Stimulated activated effector memory CD8-positive, alpha-beta T cell treated with anti-CD3 and anti-CD28 coated beads, Interleukin-12 subunit alpha, Interleukin-12 subunit beta, amount 100 ng/mL, for 72 hours (primary cell): ENCODE data around the gene DENND2A.
"Not testable (repeated sequence)": the region's sequence is repeated elsewhere in the genome, so short reads cannot be mapped to it uniquely, and the experiment has no call there.

ENCODE experiments used
- ATAC-seq: fragments of 150-1000 bp; cut with Tn5 transposase; 2 replicates; pipeline ENCODE4 v1.10.0; 2021
- DNase-seq, 2 donors: peaks; one replicate each; pipeline ENCODE4 v3.0.0; 2021 to 2022; ENCODE audit warnings: low spot score in 2 of 2
- H3K27ac Mint-ChIP-seq: one replicate; pipeline ENCODE4 v1.8.0; 2022; ENCODE audit warnings: mild to moderate bottlenecking, mixed read lengths
- H3K36me3 Mint-ChIP-seq: one replicate; pipeline ENCODE4 v1.8.0; 2022; ENCODE audit warnings: mild to moderate bottlenecking, mixed read lengths
- H3K4me1 Mint-ChIP-seq: one replicate; pipeline ENCODE4 v1.8.0; 2022; ENCODE audit warnings: mixed read lengths
- H3K4me3 Mint-ChIP-seq: one replicate; pipeline ENCODE4 v1.8.0; 2022; ENCODE audit warnings: mild to moderate bottlenecking, mixed read lengths
- H3K9me3 Mint-ChIP-seq: one replicate; pipeline ENCODE4 v1.8.0; 2022; ENCODE audit warnings: mixed read lengths

Gene DENND2A

GRCh38 chr7:140517546-140518369 is 122.9 kb downstream of the DENND2A start:
- peak; percentile 56 to 75 for DNase-seq
- Mint-ChIP-seq H3K36me3 (no peaks in the 10 kb centered on the region), H3K4me3 (no peak overlapping the region), H3K27ac (no peak overlapping the region), H3K4me1 (peaks cover 8% of the 10 kb centered on the region), H3K9me3 (no peaks in the 10 kb centered on the region)
- peak; percentile 78 for ATAC-seq

GRCh38 chr7:140512317-140513000 is 128.2 kb downstream of the DENND2A start:
- H3K4me1 Mint-ChIP-seq, result no peaks in the 10 kb centered on the region
- H3K36me3 Mint-ChIP-seq, result no peaks in the 10 kb centered on the region
- no peak overlapping the region for H3K27ac Mint-ChIP-seq
- DNase-seq (no peak), ATAC-seq (no peak)
- H3K4me3 Mint-ChIP-seq, result no peak overlapping the region
- no peaks in the 10 kb centered on the region for H3K9me3 Mint-ChIP-seq

- Mint-ChIP-seq H3K4me3 (no peak overlapping the region), H3K4me1 (no peaks in the 10 kb centered on the region), H3K36me3 (no peaks in the 10 kb centered on the region), H3K9me3 (no peaks in the 10 kb centered on the region), H3K27ac (no peak overlapping the region)
- DNase-seq, result no peak
- no peak for ATAC-seq
Measured at GRCh38 chr7:140509789-140510188, 130.8 kb downstream of the DENND2A start.

- H3K36me3 Mint-ChIP-seq, H3K9me3 Mint-ChIP-seq, H3K4me1 Mint-ChIP-seq, H3K4me3 Mint-ChIP-seq, DNase-seq, H3K27ac Mint-ChIP-seq, ATAC-seq: not testable (repeated sequence)
Measured at GRCh38 chr7:140507556-140507955, 133.1 kb downstream of the DENND2A start.

- H3K36me3 Mint-ChIP-seq, result no peaks in the 10 kb centered on the region
- no peak for DNase-seq
- no peaks in the 10 kb centered on the region for H3K9me3 Mint-ChIP-seq
- H3K4me1 Mint-ChIP-seq, result no peaks in the 10 kb centered on the region
- ATAC-seq, result peak; percentile 26
- no peak overlapping the region for H3K4me3 Mint-ChIP-seq
- H3K27ac Mint-ChIP-seq, result no peak overlapping the region
Measured at GRCh38 chr7:140506788-140507464, 133.7 kb downstream of the DENND2A start.

- no peak for DNase-seq
- Mint-ChIP-seq H3K4me1 (no peaks in the 10 kb centered on the region), H3K27ac (no peak overlapping the region), H3K9me3 (no peaks in the 10 kb centered on the region), H3K4me3 (no peak overlapping the region), H3K36me3 (no peaks in the 10 kb centered on the region)
- ATAC-seq, result no peak
Measured at GRCh38 chr7:140501966-140502365, 138.6 kb downstream of the DENND2A start.

GRCh38 chr7:140497807-140498206 is 142.8 kb downstream of the DENND2A start:
- H3K4me3 Mint-ChIP-seq, result not testable (repeated sequence)

GRCh38 chr7:140497241-140497769 is 143.3 kb downstream of the DENND2A start:
- Mint-ChIP-seq H3K27ac (no peak overlapping the region), H3K4me1 (no peaks in the 10 kb centered on the region), H3K4me3 (no peak overlapping the region), H3K9me3 (no peaks in the 10 kb centered on the region), H3K36me3 (no peaks in the 10 kb centered on the region)
- DNase-seq (no peak), ATAC-seq (no peak)

More at GRCh38 chr7:140497807-140498206, 142.8 kb downstream of the DENND2A start:
- not testable (repeated sequence) for H3K9me3 Mint-ChIP-seq, ATAC-seq, H3K4me1 Mint-ChIP-seq, DNase-seq, H3K27ac Mint-ChIP-seq, H3K36me3 Mint-ChIP-seq

- ATAC-seq (no peak), DNase-seq (no peak)
- no peaks in the 10 kb centered on the region for H3K4me1 Mint-ChIP-seq
Measured at GRCh38 chr7:140495514-140496097, 145.0 kb downstream of the DENND2A start.

GRCh38 chr7:140494867-140495266 is 145.7 kb downstream of the DENND2A start:
- ATAC-seq, result no peak
- Mint-ChIP-seq H3K27ac (no peak overlapping the region), H3K9me3 (no peaks in the 10 kb centered on the region), H3K36me3 (no peaks in the 10 kb centered on the region), H3K4me1 (no peaks in the 10 kb centered on the region), H3K4me3 (no peak overlapping the region)
- no peak for DNase-seq

More at GRCh38 chr7:140495514-140496097, 145.0 kb downstream of the DENND2A start:
- Mint-ChIP-seq H3K36me3 (no peaks in the 10 kb centered on the region), H3K27ac (no peak overlapping the region), H3K4me3 (no peak overlapping the region), H3K9me3 (no peaks in the 10 kb centered on the region)

GRCh38 chr7:140489026-140489359 is 151.6 kb downstream of the DENND2A start:
- ATAC-seq, result no peak

GRCh38 chr7:140485500-140486265 is 154.9 kb downstream of the DENND2A start:
- Mint-ChIP-seq H3K9me3 (no peaks in the 10 kb centered on the region), H3K36me3 (no peaks in the 10 kb centered on the region), H3K27ac (no peak overlapping the region), H3K4me1 (peaks cover 9% of the 10 kb centered on the region), H3K4me3 (no peak overlapping the region)
- DNase-seq (no peak), ATAC-seq (peak; percentile 70)

More at GRCh38 chr7:140489026-140489359, 151.6 kb downstream of the DENND2A start:
- Mint-ChIP-seq H3K4me3 (no peak overlapping the region), H3K36me3 (no peaks in the 10 kb centered on the region), H3K4me1 (peaks cover 9% of the 10 kb centered on the region), H3K27ac (no peak overlapping the region), H3K9me3 (no peaks in the 10 kb centered on the region)
- DNase-seq, result no peak

GRCh38 chr7:140484951-140485499 is 155.6 kb downstream of the DENND2A start:
- ATAC-seq (no peak), DNase-seq (no peak)
- H3K9me3 Mint-ChIP-seq, result no peaks in the 10 kb centered on the region
- H3K4me3 Mint-ChIP-seq, result no peak overlapping the region
- no peak overlapping the region for H3K27ac Mint-ChIP-seq
- no peaks in the 10 kb centered on the region for H3K36me3 Mint-ChIP-seq
- peaks cover 9% of the 10 kb centered on the region for H3K4me1 Mint-ChIP-seq

- H3K4me1 Mint-ChIP-seq, result peaks cover 9% of the 10 kb centered on the region
- no peak for DNase-seq
- no peak for ATAC-seq
- no peaks in the 10 kb centered on the region for H3K9me3 Mint-ChIP-seq
- peaks cover under 1% of the 10 kb centered on the region for H3K36me3 Mint-ChIP-seq
- H3K27ac Mint-ChIP-seq, result no peak overlapping the region
- H3K4me3 Mint-ChIP-seq, result no peak overlapping the region
Measured at GRCh38 chr7:140484479-140484878, 156.1 kb downstream of the DENND2A start.
